IMR-90 (cell line): ENCODE results near the gene PPP1R13B.
"Not testable (repeated sequence)": the region's sequence is repeated elsewhere in the genome, so short reads cannot be mapped to it uniquely, and the experiment has no call there.

Experiments used
- CEBPB ChIP-seq: IDR thresholded peaks from 2 replicates; pipeline ENCODE4 v1.6.1; 2012; ENCODE audit warnings: low read depth, low read length, improper control_type of control experiment
- CTCF ChIP-seq: conservative IDR thresholded peaks from 2 replicates; pipeline ENCODE4 v1.5.1; 2012; ENCODE audit warnings: mild to moderate bottlenecking, low read depth, low read length, improper control_type of control experiment
- MAZ ChIP-seq: IDR thresholded peaks from 2 replicates; pipeline ENCODE4 v1.6.1; 2012; ENCODE audit warnings: low read depth, mild to moderate bottlenecking, low read length, improper control_type of control experiment, moderate library complexity, borderline replicate concordance
- MXI1 ChIP-seq: IDR thresholded peaks from 2 replicates; pipeline ENCODE4 v1.6.1; 2012; ENCODE audit warnings: low read depth, mild to moderate bottlenecking, low read length, moderate library complexity, borderline replicate concordance
- POLR2A ChIP-seq: IDR thresholded peaks from 2 replicates; pipeline ENCODE4 v1.6.1; 2012; ENCODE audit warnings: mild to moderate bottlenecking, low read depth, low read length
- RAD21 ChIP-seq: IDR thresholded peaks from 2 replicates; pipeline ENCODE4 v1.6.1; 2012; ENCODE audit warnings: low read length, improper control_type of control experiment
- TF ChIP-seq, protein P1 (sequence below): fragments of 150-350 bp; IDR thresholded peaks from 2 replicates; pipeline ENCODE4 v1.6.1; 2016; ENCODE audit warnings: low read depth, mild to moderate bottlenecking, low read length, moderate library complexity, borderline replicate concordance

GRCh38 chr14:103776319-103776718 is 71.1 kb downstream of the PPP1R13B start:
- TF ChIP-seq POLR2A, RAD21, CTCF, CEBPB, MAZ, MXI1: not testable (repeated sequence)
- TF ChIP-seq, protein P1, sequence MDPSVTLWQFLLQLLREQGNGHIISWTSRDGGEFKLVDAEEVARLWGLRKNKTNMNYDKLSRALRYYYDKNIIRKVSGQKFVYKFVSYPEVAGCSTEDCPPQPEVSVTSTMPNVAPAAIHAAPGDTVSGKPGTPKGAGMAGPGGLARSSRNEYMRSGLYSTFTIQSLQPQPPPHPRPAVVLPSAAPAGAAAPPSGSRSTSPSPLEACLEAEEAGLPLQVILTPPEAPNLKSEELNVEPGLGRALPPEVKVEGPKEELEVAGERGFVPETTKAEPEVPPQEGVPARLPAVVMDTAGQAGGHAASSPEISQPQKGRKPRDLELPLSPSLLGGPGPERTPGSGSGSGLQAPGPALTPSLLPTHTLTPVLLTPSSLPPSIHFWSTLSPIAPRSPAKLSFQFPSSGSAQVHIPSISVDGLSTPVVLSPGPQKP: not testable (repeated sequence)
